ENCODE data around the gene C5orf34.

DNA sequence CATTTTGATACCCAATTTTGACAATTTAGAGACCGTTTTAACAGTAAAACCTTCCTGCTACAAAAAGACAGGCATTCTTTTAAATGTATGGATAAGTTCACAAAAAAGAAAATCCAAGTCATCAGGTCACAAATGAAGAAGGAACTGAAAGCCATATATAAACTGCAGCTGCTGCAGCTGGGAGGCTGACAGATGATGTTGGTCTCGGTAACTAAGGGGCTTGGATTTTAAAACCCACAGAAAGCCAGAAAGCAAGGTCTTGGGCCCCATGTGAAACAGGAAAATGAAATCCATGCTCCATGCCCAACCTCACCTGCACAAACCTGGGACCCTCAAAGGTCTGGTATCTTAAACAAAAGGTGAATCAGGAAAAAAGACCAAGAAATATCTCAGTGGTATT is 15.7 kb upstream of the C5orf34 start:
- TF ChIP-seq, protein P1, sequence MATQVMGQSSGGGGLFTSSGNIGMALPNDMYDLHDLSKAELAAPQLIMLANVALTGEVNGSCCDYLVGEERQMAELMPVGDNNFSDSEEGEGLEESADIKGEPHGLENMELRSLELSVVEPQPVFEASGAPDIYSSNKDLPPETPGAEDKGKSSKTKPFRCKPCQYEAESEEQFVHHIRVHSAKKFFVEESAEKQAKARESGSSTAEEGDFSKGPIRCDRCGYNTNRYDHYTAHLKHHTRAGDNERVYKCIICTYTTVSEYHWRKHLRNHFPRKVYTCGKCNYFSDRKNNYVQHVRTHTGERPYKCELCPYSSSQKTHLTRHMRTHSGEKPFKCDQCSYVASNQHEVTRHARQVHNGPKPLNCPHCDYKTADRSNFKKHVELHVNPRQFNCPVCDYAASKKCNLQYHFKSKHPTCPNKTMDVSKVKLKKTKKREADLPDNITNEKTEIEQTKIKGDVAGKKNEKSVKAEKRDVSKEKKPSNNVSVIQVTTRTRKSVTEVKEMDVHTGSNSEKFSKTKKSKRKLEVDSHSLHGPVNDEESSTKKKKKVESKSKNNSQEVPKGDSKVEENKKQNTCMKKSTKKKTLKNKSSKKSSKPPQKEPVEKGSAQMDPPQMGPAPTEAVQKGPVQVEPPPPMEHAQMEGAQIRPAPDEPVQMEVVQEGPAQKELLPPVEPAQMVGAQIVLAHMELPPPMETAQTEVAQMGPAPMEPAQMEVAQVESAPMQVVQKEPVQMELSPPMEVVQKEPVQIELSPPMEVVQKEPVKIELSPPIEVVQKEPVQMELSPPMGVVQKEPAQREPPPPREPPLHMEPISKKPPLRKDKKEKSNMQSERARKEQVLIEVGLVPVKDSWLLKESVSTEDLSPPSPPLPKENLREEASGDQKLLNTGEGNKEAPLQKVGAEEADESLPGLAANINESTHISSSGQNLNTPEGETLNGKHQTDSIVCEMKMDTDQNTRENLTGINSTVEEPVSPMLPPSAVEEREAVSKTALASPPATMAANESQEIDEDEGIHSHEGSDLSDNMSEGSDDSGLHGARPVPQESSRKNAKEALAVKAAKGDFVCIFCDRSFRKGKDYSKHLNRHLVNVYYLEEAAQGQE (IDR thresholded peaks at IDR 0.05; ENCODE audit: low read depth, low read length), result no peak
- TF ChIP-seq EP300 (IDR thresholded peaks at IDR 0.05; ENCODE audit: borderline replicate concordance in 1 of 2, low read depth in 1 of 2, low read length in 1 of 2) (no peak), RAD21 (IDR thresholded peaks at IDR 0.05; ENCODE audit: low read length) (no peak)
